Loucy (cell line): ENCODE measurements around the gene SLX4IP.

Source experiments
- H2AFZ ChIP-seq: fragments of 200-600 bp; sonication (generic); 2 replicates; pipeline ENCODE4 v1.6.0; 2016; ENCODE audit warnings: antibody characterized with exemption, mild to moderate bottlenecking, low read length, moderate library complexity
- H3F3A ChIP-seq: fragments of 200-600 bp; 2 replicates; pipeline ENCODE4 v1.6.0; 2016; ENCODE audit warnings: antibody characterized with exemption, low read depth, mild to moderate bottlenecking
- H3K27me3 ChIP-seq: fragments of 200-600 bp; sonication (generic); 2 replicates; pipeline ENCODE4 v1.6.1; 2014; ENCODE audit warnings: low read length, mild to moderate bottlenecking; ENCODE audit not compliant: insufficient read depth, poor library complexity, severe bottlenecking
- H3K36me3 ChIP-seq: fragments of 200-600 bp; sonication (generic); 2 replicates; pipeline ENCODE4 v1.6.1; 2016; ENCODE audit warnings: low read length; ENCODE audit not compliant: insufficient read depth
- H3K4me1 ChIP-seq: fragments of 200-600 bp; sonication (generic); 2 replicates; pipeline ENCODE4 v1.5.1; 2014; ENCODE audit warnings: low read length, mild to moderate bottlenecking; ENCODE audit not compliant: insufficient read depth, poor library complexity, severe bottlenecking
- H3K4me2 ChIP-seq: fragments of 200-600 bp; sonication (generic); 2 replicates; pipeline ENCODE4 v1.6.0; 2014; ENCODE audit warnings: antibody characterized with exemption, low read length, low read depth, mild to moderate bottlenecking; ENCODE audit not compliant: poor library complexity, severe bottlenecking
- H3K4me3 ChIP-seq: fragments of 200-600 bp; sonication (generic); 2 replicates; pipeline ENCODE4 v1.5.1; 2014; ENCODE audit warnings: low read length, mild to moderate bottlenecking, mixed read lengths; ENCODE audit not compliant: poor library complexity, severe bottlenecking
- H3K79me2 ChIP-seq: fragments of 200-600 bp; sonication (generic); 2 replicates; pipeline ENCODE4 v1.6.1; 2014; ENCODE audit warnings: low read length; ENCODE audit not compliant: insufficient read depth
- H3K9ac ChIP-seq: fragments of 200-600 bp; sonication (generic); 2 replicates; pipeline ENCODE4 v1.6.0; 2014; ENCODE audit warnings: mild to moderate bottlenecking, low read depth, low read length, moderate library complexity; ENCODE audit not compliant: poor library complexity, severe bottlenecking
- H3K9me2 ChIP-seq: fragments of 200-600 bp; sonication (generic); replicated peaks from 2 replicates; pipeline ENCODE4 v1.6.1; 2016; ENCODE audit warnings: low read depth, low read length, mixed read lengths
- H3K9me3 ChIP-seq: fragments of 200-600 bp; sonication (generic); 2 replicates; pipeline ENCODE4 v1.6.1; 2014; ENCODE audit warnings: mild to moderate bottlenecking, antibody characterized with exemption, low read length, low read depth; ENCODE audit not compliant: insufficient read depth
- H4K20me1 ChIP-seq: fragments of 200-600 bp; sonication (generic); 2 replicates; pipeline ENCODE4 v1.6.0; 2014; ENCODE audit warnings: antibody characterized with exemption, low read length, mild to moderate bottlenecking; ENCODE audit not compliant: insufficient read depth, poor library complexity, severe bottlenecking
- CTCF ChIP-seq: fragments of 200-600 bp; sonication (generic); conservative IDR thresholded peaks from 2 replicates; pipeline ENCODE4 v1.5.1; 2014; ENCODE audit warnings: mild to moderate bottlenecking, antibody characterized with exemption, low read length
- EZH2phosphoT487 ChIP-seq: fragments of 200-600 bp; IDR thresholded peaks from 2 replicates; pipeline ENCODE4 v1.6.1; 2018; ENCODE audit warnings: antibody characterized with exemption, mild to moderate bottlenecking, moderate library complexity, borderline replicate concordance

Gene SLX4IP

DNA sequence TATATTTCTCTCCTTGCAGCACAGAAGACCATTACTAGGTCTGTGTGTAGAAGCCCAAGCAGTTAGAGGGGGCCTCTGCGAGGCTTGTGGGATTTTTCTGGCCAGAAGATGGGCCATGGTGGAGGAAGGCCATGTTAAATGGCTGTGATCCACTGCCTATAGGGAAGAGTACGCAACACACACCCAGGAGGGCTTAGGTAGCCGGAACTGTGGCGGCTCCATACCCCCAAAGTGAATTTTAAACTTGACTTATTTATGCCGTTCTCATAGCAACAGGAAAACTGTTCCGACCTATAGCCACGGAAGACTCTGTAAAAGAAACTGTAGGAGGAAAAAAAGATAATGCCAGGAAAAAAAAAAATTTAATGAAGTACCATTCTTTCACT is 69.5 kb downstream of the SLX4IP start:
- Histone ChIP-seq H3K79me2 (peaks cover 21% of the 10 kb centered on the region; the same call in 1 of the 2 replicates), H3K9ac (no peak overlapping the region), H3F3A (no peaks in the 10 kb centered on the region), H4K20me1 (no peaks in the 10 kb centered on the region), H3K4me2 (no peak overlapping the region), H3K4me1 (peaks cover 75% of the 10 kb centered on the region), H3K9me3 (no peaks in the 10 kb centered on the region), H2AFZ (no peak overlapping the region), H3K9me2 (no peaks in the 10 kb centered on the region), H3K36me3 (no peaks in the 10 kb centered on the region), H3K27me3 (no peaks in the 10 kb centered on the region), H3K4me3 (no peak overlapping the region)
- TF ChIP-seq CTCF (no peak), EZH2phosphoT487 (no peak)

- no peak for TF ChIP-seq CTCF
- no peak for TF ChIP-seq EZH2phosphoT487
- no peaks in the 10 kb centered on the region for H3K27me3 ChIP-seq
- no peak overlapping the region for H2AFZ ChIP-seq
- no peak overlapping the region for H3K4me3 ChIP-seq
- no peaks in the 10 kb centered on the region for H3F3A ChIP-seq
- H3K79me2 ChIP-seq: peaks cover 21% of the 10 kb centered on the region; the same call in 1 of the 2 replicates
- peaks cover 75% of the 10 kb centered on the region for H3K4me1 ChIP-seq
- H3K4me2 ChIP-seq: no peak overlapping the region
- no peaks in the 10 kb centered on the region for H3K36me3 ChIP-seq
- no peaks in the 10 kb centered on the region for H3K9me2 ChIP-seq
- H3K9ac ChIP-seq: peak overlapping the region; percentile 34
- no peaks in the 10 kb centered on the region for H4K20me1 ChIP-seq
- no peaks in the 10 kb centered on the region for H3K9me3 ChIP-seq
Observed at GRCh38 chr20:10504994-10505730, 70.1 kb downstream of the SLX4IP start.

DNA sequence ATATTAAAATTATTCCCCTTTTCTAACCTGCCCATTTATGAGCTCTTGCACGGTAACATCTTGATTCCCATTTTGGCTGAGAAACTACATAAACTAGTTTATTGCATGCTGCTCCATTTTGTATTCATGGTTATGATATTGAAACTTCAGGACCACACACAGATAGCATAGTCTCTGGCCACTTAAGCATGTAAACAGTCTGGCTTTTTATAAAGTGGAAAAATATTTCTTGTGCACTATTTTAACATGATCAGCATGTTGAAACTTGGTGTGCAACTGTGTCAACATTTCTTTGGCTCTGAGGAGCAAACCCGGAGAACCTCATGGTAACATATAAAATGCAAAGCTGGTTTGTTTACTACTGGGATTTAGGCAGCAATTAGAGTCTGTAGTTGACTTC is 70.7 kb downstream of the SLX4IP start:
- no peaks in the 10 kb centered on the region for H3K9me3 ChIP-seq
- H3F3A ChIP-seq: no peaks in the 10 kb centered on the region
- H2AFZ ChIP-seq: no peak overlapping the region
- H3K9me2 ChIP-seq: no peaks in the 10 kb centered on the region
- H3K27me3 ChIP-seq: no peaks in the 10 kb centered on the region
- TF ChIP-seq EZH2phosphoT487: no peak
- no peak for TF ChIP-seq CTCF
- no peaks in the 10 kb centered on the region for H4K20me1 ChIP-seq
- H3K4me1 ChIP-seq: peaks cover 75% of the 10 kb centered on the region
- H3K36me3 ChIP-seq: no peaks in the 10 kb centered on the region
- no peak overlapping the region for H3K4me2 ChIP-seq
- H3K9ac ChIP-seq: peak overlapping the region; percentile 17
- no peak overlapping the region for H3K4me3 ChIP-seq
- H3K79me2 ChIP-seq: peaks cover 23% of the 10 kb centered on the region; the same call in 1 of the 2 replicates
